Fibroblast of skin of abdomen (primary cell): ENCODE results near the gene CHST2.

Source experiments
- DNase-seq: peaks from one replicate; pipeline ENCODE4 v3.0.0-alpha.2; 2013

The CHST2 gene

DNA sequence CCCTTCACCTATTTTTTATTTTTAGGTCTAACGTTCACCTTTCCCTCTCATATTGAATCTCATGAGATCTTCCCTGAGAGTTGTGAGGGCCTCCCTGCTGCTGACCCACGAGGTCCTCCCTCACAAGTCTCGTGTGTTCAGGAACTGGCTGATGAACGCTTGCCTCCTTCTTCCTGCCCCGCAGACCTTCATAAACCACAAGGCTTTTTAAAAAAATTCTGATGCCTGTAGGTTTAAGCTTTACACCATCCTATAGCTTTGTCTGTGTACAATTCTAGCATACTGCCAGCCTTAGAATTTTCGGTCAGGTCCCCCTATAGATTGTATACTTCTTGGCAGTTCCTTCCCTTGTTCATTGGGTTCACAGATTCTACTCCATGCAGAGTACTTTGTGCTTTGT lies 50.5 kb downstream of the CHST2 start:
- no peak for DNase-seq

DNA sequence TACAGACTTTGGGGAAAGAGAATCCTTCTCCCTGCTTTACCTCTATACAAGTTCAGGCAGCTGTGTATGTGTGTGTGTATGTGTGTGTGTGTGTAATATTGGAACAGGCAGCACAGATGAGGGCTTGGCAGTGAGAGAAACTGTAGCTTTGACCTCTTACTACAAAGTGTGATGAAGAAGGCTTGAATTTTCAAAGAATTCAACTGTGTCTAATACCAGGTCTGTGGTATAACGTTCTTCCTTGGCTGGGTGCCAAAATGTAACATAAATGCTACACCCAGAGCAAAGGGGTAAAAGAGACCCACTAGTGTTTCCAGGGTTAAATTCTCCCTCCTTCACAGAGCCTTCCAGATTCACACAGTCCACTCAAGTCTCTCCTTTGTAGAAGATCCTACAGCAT lies 51.1 kb downstream of the CHST2 start:
- DNase-seq: peak; percentile 31

DNA sequence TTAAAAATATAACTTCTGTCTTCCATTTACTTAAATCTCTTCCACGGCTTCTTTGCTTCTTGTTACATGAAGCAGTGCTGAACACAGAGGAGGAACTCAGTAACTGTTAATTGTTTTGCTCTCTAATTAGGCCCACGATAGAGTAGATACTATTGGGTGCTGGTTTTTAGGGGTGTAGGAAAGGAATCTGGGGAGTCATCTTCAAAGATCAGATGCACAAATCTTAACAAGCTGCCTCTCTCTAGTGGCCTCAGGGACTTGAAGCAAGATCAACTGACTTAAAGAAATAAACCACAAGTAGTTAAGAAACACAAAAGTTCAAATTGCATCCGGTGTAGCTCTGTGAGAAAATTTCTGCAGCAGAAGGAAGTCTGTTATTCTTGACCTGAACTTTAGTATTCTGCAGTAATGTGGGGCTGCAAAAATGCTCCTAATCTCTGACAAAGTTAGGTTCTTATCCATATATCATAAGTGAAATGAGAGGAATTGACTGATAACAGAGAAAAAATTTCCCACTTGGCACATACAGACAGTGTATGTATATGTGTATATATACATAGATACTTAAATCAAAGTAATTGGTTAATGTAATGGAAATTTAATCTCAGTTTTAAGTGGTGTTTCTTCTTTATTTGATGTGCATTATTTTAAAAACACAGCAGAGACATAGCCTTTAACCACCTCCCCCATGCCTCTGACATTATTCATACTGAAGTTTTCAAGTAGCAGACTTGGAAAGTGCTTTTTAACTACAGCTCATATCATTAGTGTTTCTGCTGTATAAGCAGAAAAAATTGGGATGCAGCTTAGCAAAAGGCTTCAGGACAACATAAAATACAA lies 51.8 kb downstream of the CHST2 start:
- peak; percentile 59 for DNase-seq

DNA sequence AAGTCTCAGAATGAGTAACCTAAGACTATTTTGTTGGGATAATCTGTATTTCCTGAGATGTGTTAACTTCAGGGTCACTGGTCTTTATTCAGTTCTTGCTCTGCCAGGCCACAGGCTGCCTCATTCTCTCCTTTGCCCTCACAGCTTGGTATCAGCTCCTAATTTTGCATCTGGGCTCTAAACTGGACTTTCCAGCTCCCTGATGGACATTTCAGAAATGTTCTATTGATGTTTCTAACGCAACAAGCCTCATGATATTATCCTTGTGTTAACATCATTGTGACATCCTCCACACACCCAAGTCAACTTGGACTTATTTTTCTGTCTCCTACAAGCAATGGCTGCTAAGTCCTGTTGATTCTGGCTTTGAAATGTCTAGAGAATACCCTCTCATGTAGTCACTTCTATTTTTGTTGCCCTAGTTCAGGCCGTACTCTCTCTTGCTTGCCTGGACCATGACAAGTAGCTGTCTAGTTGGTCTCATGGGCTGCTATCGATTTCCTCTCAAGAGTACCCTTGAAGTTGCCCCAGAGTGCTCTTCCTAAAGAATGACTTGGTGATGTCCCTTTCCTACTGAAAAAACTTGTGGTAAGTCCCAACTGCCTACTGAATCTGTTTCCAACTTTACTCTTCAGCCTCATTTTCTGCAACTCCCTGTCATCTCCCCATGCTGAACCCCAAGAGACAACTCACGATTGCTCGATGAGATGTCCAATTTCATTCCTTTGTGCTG lies 52.7 kb downstream of the CHST2 start:
- DNase-seq: no peak

DNA sequence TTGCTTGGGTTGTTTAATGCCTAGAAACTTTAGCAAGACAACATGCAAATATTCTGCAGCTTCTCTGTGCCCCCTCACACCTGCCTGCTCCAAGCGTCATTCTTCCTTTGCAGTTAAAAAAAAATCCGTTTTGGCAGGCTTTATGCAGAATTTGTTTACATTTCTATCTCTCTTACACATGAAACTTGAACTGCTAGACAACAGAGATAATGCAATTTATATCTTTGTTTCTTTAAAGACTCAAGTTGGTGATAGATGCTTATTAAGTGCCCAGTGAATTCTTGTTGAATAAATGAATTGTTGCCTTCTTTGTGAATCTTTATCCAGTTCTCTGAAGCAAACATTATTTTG lies 53.2 kb downstream of the CHST2 start:
- no peak for DNase-seq

DNA sequence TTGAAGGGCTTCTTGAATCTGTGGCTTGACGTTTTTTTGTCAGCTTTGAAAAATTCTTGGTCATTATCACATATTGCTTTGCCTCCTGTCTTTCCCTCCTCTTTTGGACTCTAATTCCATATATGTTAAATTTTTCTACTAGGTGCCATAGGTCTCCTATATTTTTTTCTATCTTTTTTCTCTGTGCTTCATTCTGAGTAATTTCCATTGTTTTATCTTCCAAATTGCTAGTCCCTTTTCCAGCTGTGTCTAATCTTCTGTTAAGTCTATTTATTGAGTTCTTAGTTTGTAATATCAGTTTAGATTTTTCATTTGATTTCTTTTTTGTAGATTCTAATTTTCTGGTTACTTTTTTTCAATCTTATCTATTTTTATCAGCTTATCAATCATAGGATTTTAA lies 53.7 kb downstream of the CHST2 start:
- no peak for DNase-seq
